ENCODE measurements around the gene USP17L18.
"Not testable (repeated sequence)": the region's sequence is repeated elsewhere in the genome, so short reads cannot be mapped to it uniquely, and the experiment has no call there.

Gene USP17L18, protein sequence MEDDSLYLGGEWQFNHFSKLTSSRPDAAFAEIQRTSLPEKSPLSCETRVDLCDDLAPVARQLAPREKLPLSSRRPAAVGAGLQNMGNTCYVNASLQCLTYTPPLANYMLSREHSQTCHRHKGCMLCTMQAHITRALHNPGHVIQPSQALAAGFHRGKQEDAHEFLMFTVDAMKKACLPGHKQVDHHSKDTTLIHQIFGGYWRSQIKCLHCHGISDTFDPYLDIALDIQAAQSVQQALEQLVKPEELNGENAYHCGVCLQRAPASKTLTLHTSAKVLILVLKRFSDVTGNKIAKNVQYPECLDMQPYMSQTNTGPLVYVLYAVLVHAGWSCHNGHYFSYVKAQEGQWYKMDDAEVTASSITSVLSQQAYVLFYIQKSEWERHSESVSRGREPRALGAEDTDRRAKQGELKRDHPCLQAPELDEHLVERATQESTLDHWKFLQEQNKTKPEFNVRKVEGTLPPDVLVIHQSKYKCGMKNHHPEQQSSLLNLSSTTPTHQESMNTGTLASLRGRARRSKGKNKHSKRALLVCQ

DNA sequence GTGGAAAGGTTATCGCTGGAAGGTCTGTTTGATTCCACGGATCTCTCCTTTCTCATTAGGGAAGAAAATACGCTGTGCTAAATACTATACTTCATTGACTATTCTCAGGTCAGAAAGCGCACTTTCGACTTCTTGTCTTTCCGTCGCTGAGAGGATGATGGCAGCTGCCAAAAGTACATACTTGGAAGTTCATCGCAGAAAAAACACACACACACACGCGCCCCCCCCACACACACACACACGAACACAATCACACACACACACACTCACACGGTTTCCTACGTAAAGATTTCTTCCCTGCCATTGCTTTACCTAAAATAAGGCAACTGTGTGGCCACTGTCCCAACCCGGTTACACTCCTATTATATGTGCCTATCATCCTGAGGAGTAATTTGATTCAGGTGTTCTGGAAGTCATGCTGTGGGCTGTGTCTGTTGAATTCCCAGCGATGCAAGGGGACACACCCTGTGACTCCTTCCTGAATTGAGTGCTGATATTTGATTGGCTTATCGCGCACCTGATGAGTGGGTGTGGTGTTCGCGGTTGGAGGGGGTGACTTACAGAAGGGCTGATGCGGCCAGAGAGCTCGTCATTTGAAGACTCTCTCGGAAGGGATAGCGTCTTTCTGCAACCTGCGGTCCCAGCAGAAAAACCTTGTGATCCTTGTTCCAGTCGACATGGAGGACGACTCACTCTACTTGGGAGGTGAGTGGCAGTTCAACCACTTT, at the start of gene USP17L18:
Gene USP17L18 (plus strand): TSS at position 678 of the 728 bp plus-strand sequence. CDS start 0 bp downstream, at position 678.
- DNase-seq, result not testable (repeated sequence)

DNA sequence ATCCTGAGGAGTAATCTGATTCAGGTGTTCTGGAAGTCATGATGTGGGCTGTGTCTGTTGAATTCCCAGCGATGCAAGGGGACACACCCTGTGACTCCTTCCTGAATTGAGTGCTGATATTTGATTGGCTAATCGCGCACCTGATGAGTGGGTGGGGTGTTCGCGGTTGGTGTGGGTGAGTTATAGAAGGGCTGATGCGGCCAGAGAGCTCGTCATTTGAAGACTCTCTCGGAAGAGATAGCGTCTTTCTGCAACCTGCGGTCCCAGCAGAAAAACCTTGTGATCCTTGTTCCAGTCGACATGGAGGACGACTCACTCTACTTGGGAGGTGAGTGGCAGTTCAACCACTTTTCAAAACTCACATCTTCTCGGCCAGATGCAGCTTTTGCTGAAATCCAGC, 38.1 kb upstream of the USP17L18 start, which contains the start of gene USP17L10:
Gene USP17L10 (plus strand): TSS at position 301 of the 400 bp plus-strand sequence. CDS start 0 bp downstream, at position 301.
- DNase-seq, result not testable (repeated sequence)

DNA sequence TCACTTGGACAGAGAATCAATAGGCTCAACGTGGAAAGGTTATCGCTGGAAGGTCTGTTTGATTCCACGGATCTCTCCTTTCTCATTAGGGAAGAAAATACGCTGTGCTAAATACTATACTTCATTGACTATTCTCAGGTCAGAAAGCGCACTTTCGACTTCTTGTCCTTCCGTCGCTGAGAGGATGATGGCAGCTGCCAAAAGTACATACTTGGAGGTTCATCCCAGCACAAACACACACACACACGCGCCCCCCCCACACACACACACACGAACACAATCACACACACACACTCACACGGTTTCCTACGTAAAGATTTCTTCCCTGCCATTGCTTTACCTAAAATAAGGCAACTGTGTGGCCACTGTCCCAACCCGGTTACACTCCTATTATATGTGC, 33.7 kb upstream of the USP17L18 start:
- DNase-seq, result not testable (repeated sequence)

DNA sequence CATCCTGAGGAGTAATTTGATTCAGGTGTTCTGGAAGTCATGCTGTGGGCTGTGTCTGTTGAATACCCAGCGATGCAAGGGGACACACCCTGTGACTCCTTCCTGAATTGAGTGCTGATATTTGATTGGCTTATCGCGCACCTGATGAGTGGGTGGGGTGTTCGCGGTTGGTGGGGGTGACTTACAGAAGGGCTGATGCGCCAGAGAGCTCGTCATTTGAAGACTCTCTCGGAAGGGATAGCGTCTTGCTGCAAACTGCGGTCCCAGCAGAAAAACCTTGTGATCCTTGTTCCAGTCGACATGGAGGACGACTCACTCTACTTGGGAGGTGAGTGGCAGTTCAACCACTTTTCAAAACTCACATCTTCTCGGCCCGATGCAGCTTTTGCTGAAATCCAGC, 33.3 kb upstream of the USP17L18 start, which contains the start of gene USP17L11:
Gene USP17L11 (plus strand): TSS at position 301 of the 400 bp plus-strand sequence. CDS start 0 bp downstream, at position 301.
- DNase-seq, result not testable (repeated sequence)

DNA sequence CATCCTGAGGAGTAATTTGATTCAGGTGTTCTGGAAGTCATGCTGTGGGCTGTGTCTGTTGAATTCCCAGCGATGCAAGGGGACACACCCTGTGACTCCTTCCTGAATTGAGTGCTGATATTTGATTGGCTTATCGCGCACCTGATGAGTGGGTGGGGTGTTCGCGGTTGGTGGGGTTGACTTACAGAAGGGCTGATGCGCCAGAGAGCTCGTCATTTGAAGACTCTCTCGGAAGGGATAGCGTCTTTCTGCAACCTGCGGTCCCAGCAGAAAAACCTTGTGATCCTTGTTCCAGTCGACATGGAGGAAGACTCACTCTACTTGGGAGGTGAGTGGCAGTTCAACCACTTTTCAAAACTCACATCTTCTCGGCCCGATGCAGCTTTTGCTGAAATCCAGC, 28.6 kb upstream of the USP17L18 start, which contains the start of gene USP17L12:
Gene USP17L12 (plus strand): TSS at position 301 of the 400 bp plus-strand sequence. CDS start 0 bp downstream, at position 301.
- DNase-seq, result not testable (repeated sequence)

DNA sequence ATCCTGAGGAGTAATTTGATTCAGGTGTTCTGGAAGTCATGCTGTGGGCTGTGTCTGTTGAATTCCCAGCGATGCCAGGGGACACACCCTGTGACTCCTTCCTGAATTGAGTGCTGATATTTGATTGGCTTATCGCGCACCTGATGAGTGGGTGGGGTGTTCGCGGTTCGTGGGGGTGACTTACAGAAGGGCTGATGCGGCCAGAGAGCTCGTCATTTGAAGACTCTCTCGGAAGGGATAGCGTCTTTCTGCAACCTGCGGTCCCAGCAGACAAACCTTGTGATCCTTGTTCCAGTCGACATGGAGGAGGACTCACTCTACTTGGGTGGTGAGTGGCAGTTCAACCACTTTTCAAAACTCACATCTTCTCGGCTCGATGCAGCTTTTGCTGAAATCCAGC, 23.8 kb upstream of the USP17L18 start, which contains the start of gene USP17L13:
Gene USP17L13 (plus strand): TSS at position 301 of the 400 bp plus-strand sequence. CDS start 0 bp downstream, at position 301.
- DNase-seq, result not testable (repeated sequence)

DNA sequence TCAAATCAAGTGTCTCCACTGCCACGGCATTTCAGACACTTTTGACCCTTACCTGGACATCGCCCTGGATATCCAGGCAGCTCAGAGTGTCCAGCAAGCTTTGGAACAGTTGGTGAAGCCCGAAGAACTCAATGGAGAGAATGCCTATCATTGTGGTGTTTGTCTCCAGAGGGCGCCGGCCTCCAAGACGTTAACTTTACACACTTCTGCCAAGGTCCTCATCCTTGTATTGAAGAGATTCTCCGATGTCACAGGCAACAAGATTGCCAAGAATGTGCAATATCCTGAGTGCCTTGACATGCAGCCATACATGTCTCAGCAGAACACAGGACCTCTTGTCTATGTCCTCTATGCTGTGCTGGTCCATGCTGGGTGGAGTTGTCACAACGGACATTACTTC, 18.2 kb upstream of the USP17L18 start:
- DNase-seq, result not testable (repeated sequence)

DNA sequence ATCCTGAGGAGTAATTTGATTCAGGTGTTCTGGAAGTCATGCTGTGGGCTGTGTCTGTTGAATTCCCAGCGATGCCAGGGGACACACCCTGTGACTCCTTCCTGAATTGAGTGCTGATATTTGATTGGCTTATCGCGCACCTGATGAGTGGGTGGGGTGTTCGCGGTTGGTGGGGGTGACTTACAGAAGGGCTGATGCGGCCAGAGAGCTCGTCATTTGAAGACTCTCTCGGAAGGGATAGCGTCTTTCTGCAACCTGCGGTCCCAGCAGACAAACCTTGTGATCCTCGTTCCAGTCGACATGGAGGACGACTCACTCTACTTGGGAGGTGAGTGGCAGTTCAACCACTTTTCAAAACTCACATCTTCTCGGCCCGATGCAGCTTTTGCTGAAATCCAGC, 14.3 kb upstream of the USP17L18 start, which contains the start of gene USP17L15:
Gene USP17L15 (plus strand): TSS at position 301 of the 400 bp plus-strand sequence. CDS start 0 bp downstream, at position 301.
- not testable (repeated sequence) for DNase-seq

DNA sequence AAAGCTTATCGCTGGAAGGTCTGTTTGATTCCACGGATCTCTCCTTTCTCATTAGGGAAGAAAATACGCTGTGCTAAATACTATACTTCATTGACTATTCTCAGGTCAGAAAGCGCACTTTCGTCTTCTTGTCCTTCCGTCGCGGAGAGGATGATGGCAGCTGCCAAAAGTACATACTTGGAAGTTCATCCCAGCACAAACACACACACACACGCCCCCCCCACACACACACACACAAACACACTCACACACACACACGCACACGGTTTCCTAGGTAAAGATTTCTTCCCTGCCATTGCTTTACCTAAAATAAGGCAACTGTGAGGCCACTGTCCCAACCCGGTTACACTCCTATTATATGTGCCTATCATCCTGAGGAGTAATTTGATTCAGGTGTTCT, 10.0 kb upstream of the USP17L18 start:
- not testable (repeated sequence) for DNase-seq

DNA sequence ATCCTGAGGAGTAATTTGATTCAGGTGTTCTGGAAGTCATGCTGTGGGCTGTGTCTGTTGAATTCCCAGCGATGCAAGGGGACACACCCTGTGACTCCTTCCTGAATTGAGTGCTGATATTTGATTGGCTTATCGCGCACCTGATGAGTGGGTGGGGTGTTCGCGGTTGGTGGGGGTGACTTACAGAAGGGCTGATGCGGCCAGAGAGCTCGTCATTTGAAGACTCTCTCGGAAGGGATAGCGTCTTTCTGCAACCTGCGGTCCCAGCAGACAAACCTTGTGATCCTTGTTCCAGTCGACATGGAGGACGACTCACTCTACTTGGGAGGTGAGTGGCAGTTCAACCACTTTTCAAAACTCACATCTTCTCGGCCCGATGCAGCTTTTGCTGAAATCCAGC, 4.9 kb upstream of the USP17L18 start, which contains the start of gene USP17L17:
Gene USP17L17 (plus strand): TSS at position 301 of the 400 bp plus-strand sequence. CDS start 0 bp downstream, at position 301.
- not testable (repeated sequence) for DNase-seq

DNA sequence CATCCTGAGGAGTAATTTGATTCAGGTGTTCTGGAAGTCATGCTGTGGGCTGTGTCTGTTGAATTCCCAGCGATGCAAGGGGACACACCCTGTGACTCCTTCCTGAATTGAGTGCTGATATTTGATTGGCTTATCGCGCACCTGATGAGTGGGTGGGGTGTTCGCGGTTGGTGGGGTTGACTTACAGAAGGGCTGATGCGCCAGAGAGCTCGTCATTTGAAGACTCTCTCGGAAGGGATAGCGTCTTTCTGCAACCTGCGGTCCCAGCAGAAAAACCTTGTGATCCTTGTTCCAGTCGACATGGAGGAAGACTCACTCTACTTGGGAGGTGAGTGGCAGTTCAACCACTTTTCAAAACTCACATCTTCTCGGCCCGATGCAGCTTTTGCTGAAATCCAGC, 4.6 kb downstream of the USP17L18 start, which contains the start of gene USP17L19:
Gene USP17L19 (plus strand): TSS at position 301 of the 400 bp plus-strand sequence. CDS start 0 bp downstream, at position 301.
- DNase-seq, result not testable (repeated sequence)

DNA sequence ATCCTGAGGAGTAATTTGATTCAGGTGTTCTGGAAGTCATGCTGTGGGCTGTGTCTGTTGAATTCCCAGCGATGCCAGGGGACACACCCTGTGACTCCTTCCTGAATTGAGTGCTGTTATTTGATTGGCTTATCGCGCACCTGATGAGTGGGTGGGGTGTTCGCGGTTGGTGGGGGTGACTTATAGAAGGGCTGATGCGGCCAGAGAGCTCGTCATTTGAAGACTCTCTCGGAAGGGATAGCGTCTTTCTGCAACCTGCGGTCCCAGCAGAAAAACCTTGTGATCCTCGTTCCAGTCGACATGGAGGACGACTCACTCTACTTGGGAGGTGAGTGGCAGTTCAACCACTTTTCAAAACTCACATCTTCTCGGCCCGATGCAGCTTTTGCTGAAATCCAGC, 9.4 kb downstream of the USP17L18 start, which contains the start of gene USP17L20:
Gene USP17L20 (plus strand): TSS at position 301 of the 400 bp plus-strand sequence. CDS start 0 bp downstream, at position 301.
- not testable (repeated sequence) for DNase-seq

DNA sequence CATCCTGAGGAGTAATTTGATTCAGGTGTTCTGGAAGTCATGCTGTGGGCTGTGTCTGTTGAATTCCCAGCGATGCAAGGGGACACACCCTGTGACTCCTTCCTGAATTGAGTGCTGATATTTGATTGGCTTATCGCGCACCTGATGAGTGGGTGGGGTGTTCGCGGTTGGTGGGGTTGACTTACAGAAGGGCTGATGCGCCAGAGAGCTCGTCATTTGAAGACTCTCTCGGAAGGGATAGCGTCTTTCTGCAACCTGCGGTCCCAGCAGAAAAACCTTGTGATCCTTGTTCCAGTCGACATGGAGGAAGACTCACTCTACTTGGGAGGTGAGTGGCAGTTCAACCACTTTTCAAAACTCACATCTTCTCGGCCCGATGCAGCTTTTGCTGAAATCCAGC, 14.1 kb downstream of the USP17L18 start, which contains the start of gene USP17L21:
Gene USP17L21 (plus strand): TSS at position 301 of the 400 bp plus-strand sequence. CDS start 0 bp downstream, at position 301.
- not testable (repeated sequence) for DNase-seq

DNA sequence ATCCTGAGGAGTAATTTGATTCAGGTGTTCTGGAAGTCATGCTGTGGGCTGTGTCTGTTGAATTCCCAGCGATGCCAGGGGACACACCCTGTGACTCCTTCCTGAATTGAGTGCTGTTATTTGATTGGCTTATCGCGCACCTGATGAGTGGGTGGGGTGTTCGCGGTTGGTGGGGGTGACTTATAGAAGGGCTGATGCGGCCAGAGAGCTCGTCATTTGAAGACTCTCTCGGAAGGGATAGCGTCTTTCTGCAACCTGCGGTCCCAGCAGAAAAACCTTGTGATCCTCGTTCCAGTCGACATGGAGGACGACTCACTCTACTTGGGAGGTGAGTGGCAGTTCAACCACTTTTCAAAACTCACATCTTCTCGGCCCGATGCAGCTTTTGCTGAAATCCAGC, 18.9 kb downstream of the USP17L18 start, which contains the start of gene USP17L22:
Gene USP17L22 (plus strand): TSS at position 301 of the 400 bp plus-strand sequence. CDS start 0 bp downstream, at position 301.
- DNase-seq, result not testable (repeated sequence)

DNA sequence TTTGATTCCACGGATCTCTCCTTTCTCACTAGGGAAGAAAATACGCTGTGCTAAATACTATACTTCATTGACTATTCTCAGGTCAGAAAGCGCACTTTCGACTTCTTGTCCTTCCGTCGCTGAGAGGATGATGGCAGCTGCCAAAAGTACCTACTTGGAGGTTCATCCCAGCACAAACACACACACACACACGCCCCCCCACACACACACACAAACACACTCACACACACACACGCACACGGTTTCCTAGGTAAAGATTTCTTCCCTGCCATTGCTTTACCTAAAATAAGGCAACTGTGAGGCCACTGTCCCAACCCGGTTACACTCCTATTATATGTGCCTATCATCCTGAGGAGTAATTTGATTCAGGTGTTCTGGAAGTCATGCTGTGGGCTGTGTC, 23.3 kb downstream of the USP17L18 start:
- peak; percentile 6 for DNase-seq
